ENCODE data around the gene ZBTB39.
"Not testable (repeated sequence)": the region's sequence is repeated elsewhere in the genome, so short reads cannot be mapped to it uniquely, and the experiment has no call there.

DNA sequence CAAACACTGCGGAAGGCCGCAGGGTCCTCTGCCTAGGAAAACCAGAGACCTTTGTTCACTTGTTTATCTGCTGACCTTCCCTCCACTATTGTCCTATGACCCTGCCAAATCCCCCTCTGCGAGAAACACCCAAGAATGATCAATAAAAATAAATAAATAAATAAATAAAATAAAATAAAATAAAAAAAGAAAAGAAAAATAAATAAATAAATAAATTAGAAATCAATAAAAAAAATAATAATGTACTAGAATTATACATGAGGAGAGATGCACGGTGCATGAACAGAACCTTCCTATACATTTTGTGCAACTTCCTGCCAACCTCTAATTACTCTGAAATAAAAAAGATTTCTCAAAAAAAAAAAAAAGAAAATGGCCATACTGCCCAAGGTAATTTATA is 41.2 kb downstream of the ZBTB39 start:
- not testable (repeated sequence) for TF ChIP-seq RAD21 (IDR thresholded peaks at IDR 0.05)
- TF ChIP-seq, protein P1, sequence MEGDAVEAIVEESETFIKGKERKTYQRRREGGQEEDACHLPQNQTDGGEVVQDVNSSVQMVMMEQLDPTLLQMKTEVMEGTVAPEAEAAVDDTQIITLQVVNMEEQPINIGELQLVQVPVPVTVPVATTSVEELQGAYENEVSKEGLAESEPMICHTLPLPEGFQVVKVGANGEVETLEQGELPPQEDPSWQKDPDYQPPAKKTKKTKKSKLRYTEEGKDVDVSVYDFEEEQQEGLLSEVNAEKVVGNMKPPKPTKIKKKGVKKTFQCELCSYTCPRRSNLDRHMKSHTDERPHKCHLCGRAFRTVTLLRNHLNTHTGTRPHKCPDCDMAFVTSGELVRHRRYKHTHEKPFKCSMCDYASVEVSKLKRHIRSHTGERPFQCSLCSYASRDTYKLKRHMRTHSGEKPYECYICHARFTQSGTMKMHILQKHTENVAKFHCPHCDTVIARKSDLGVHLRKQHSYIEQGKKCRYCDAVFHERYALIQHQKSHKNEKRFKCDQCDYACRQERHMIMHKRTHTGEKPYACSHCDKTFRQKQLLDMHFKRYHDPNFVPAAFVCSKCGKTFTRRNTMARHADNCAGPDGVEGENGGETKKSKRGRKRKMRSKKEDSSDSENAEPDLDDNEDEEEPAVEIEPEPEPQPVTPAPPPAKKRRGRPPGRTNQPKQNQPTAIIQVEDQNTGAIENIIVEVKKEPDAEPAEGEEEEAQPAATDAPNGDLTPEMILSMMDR (IDR thresholded peaks at IDR 0.05; ENCODE audit: low read depth, low read length, missing input control), result not testable (repeated sequence)
